NCI-H1092 treated with DMSO at 0.1 percent for 48 hours (cell line): ENCODE measurements around the gene CDC42EP4.

Source experiments
- DNase-seq: peaks from one replicate; lab custom pipeline; 2025; lab: John Stamatoyannopoulos, UW

Gene CDC42EP4

GRCh38 chr17:73300392-73300791 lies 11.4 kb downstream of the CDC42EP4 start:
- no peak for DNase-seq

GRCh38 chr17:73297934-73298861 lies 13.6 kb downstream of the CDC42EP4 start:
- DNase-seq: no peak

GRCh38 chr17:73293480-73293911 lies 18.3 kb downstream of the CDC42EP4 start:
- no peak for DNase-seq

GRCh38 chr17:73293031-73293430 lies 18.8 kb downstream of the CDC42EP4 start:
- DNase-seq: no peak

- DNase-seq: no peak
Measured at GRCh38 chr17:73292031-73292531, 19.7 kb downstream of the CDC42EP4 start.

GRCh38 chr17:73291260-73291801 lies 20.5 kb downstream of the CDC42EP4 start:
- DNase-seq: no peak

- DNase-seq: no peak
Measured at GRCh38 chr17:73290399-73291259, 21.2 kb downstream of the CDC42EP4 start.

GRCh38 chr17:73289549-73290254 lies 22.1 kb downstream of the CDC42EP4 start:
- DNase-seq: no peak

GRCh38 chr17:73288534-73289302 lies 23.1 kb downstream of the CDC42EP4 start:
- no peak for DNase-seq

GRCh38 chr17:73286863-73287296 lies 24.9 kb downstream of the CDC42EP4 start:
- DNase-seq: peak; percentile 44

GRCh38 chr17:73285916-73286862 lies 25.6 kb downstream of the CDC42EP4 start:
- no peak for DNase-seq

GRCh38 chr17:73285603-73285908 lies 26.2 kb downstream of the CDC42EP4 start:
- no peak for DNase-seq

- no peak for DNase-seq
Measured at GRCh38 chr17:73284906-73285602, 26.7 kb downstream of the CDC42EP4 start.

GRCh38 chr17:73284354-73284753 lies 27.4 kb downstream of the CDC42EP4 start:
- DNase-seq: no peak

GRCh38 chr17:73283841-73284282 lies 27.9 kb downstream of the CDC42EP4 start:
- DNase-seq: no peak

- no peak for DNase-seq
Measured at GRCh38 chr17:73283250-73283649, 28.6 kb downstream of the CDC42EP4 start.

GRCh38 chr17:73282629-73283028 lies 29.2 kb downstream of the CDC42EP4 start:
- no peak for DNase-seq

GRCh38 chr17:73281928-73282327 lies 29.9 kb downstream of the CDC42EP4 start:
- DNase-seq: no peak

GRCh38 chr17:73280191-73280590 lies 31.6 kb downstream of the CDC42EP4 start:
- DNase-seq: no peak
